Glutamatergic neuron (in vitro differentiated cells): ENCODE results near the gene DSCAML1. TPM values are rescaled to one million over a fixed set of nuclear protein-coding genes. Genes with fewer than 3 reads are reported as not detected.

Source experiments
- DNase-seq: peaks from one replicate; pipeline ENCODE4 v3.0.0; 2022
- H3K27ac Mint-ChIP-seq: one replicate; pipeline ENCODE4 v1.8.0; 2020; ENCODE audit warnings: mild to moderate bottlenecking, mixed read lengths, inconsistent platforms; ENCODE audit not compliant: unreplicated experiment
- H3K27me3 Mint-ChIP-seq: one replicate; pipeline ENCODE4 v1.8.0; 2020; ENCODE audit warnings: mild to moderate bottlenecking, moderate library complexity, mixed read lengths, inconsistent platforms; ENCODE audit not compliant: unreplicated experiment
- H3K36me3 Mint-ChIP-seq: one replicate; pipeline ENCODE4 v1.8.0; 2020; ENCODE audit warnings: mild to moderate bottlenecking, mixed read lengths, inconsistent platforms; ENCODE audit not compliant: unreplicated experiment
- H3K4me1 Mint-ChIP-seq: one replicate; pipeline ENCODE4 v1.8.0; 2020; ENCODE audit warnings: mild to moderate bottlenecking, low read depth, mixed read lengths, inconsistent platforms; ENCODE audit not compliant: unreplicated experiment
- H3K4me3 Mint-ChIP-seq: one replicate; pipeline ENCODE4 v1.8.0; 2020; ENCODE audit warnings: mild to moderate bottlenecking, mixed read lengths, inconsistent platforms; ENCODE audit not compliant: unreplicated experiment
- H3K9me3 Mint-ChIP-seq: one replicate; pipeline ENCODE4 v1.8.0; 2020; ENCODE audit warnings: mild to moderate bottlenecking, moderate library complexity, mixed read lengths, inconsistent platforms; ENCODE audit not compliant: unreplicated experiment
- CTCF ChIP-seq: fragments of 200-600 bp; sonication (generic); IDR thresholded peaks from one replicate; pipeline ENCODE4 v1.5.0; 2021; ENCODE audit not compliant: partially characterized antibody, unreplicated experiment
- total RNA-seq: library from RNA; stranded (reverse); fragmentation: NEBNext Ultra II Directional; extraction: Animal tissue kit (Norgen Biotek cat#: 25700); gene quantifications from one replicate; pipeline ENCODE4 v1.2.1, GENCODE V29; 2021; ENCODE audit not compliant: unreplicated experiment

Gene DSCAML1
- total RNA-seq, 1 donor from 2014 or later: 0.07 TPM

- no peak for DNase-seq
- Mint-ChIP-seq H3K27me3 (peaks cover 17% of the 10 kb centered on the region), H3K4me1 (peaks cover 49% of the 10 kb centered on the region), H3K9me3 (peaks cover 3% of the 10 kb centered on the region), H3K36me3 (no peaks in the 10 kb centered on the region), H3K27ac (no peak overlapping the region), H3K4me3 (no peak overlapping the region)
- TF ChIP-seq CTCF: no peak
Observed at GRCh38 chr11:117677729-117678310, 119.2 kb downstream of the DSCAML1 start.

DNA sequence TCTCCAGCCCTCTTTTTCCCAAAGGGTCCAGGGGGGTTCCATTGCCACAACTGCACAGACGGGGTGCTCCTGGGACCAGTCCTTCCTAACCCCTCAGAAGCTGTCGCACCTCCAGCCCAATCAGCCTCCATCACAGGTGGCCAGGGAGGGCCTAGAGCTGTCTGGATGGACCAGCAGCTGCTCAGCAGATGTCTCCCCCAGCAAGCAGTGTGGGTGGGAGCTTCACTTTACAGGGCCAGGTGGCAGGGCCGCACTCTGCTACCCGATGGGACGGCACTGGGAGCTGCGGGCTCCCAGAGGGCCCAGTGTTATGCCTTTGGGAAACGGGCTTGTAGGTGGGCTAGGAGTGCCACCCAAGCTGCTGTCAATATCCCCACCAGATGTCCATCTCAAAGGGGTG, 120.5 kb downstream of the DSCAML1 start:
- no peak for TF ChIP-seq CTCF
- no peaks in the 10 kb centered on the region for H3K36me3 Mint-ChIP-seq
- peaks cover 46% of the 10 kb centered on the region for H3K4me1 Mint-ChIP-seq
- DNase-seq: no peak
- H3K27ac Mint-ChIP-seq: no peak overlapping the region
- peaks cover 9% of the 10 kb centered on the region for H3K27me3 Mint-ChIP-seq
- peaks cover 3% of the 10 kb centered on the region for H3K9me3 Mint-ChIP-seq
- no peak overlapping the region for H3K4me3 Mint-ChIP-seq

- DNase-seq: no peak
- Mint-ChIP-seq H3K27ac (no peak overlapping the region), H3K9me3 (peaks cover 3% of the 10 kb centered on the region), H3K27me3 (peaks cover 7% of the 10 kb centered on the region), H3K4me1 (peaks cover 39% of the 10 kb centered on the region), H3K4me3 (no peak overlapping the region), H3K36me3 (no peaks in the 10 kb centered on the region)
- no peak for TF ChIP-seq CTCF
Observed at GRCh38 chr11:117673602-117674001, 123.4 kb downstream of the DSCAML1 start.

GRCh38 chr11:117671370-117671769, 125.6 kb downstream of the DSCAML1 start:
- H3K27ac Mint-ChIP-seq: no peak overlapping the region
- peaks cover 37% of the 10 kb centered on the region for H3K4me1 Mint-ChIP-seq
- no peak for TF ChIP-seq CTCF
- no peak for DNase-seq
- H3K36me3 Mint-ChIP-seq: no peaks in the 10 kb centered on the region
- H3K4me3 Mint-ChIP-seq: no peak overlapping the region
- peaks cover 7% of the 10 kb centered on the region for H3K27me3 Mint-ChIP-seq
- peaks cover 8% of the 10 kb centered on the region for H3K9me3 Mint-ChIP-seq

- no peak overlapping the region for H3K27ac Mint-ChIP-seq
- peaks cover 35% of the 10 kb centered on the region for H3K4me1 Mint-ChIP-seq
- no peak for TF ChIP-seq CTCF
- peaks cover 6% of the 10 kb centered on the region for H3K27me3 Mint-ChIP-seq
- peaks cover 6% of the 10 kb centered on the region for H3K9me3 Mint-ChIP-seq
- H3K4me3 Mint-ChIP-seq: no peak overlapping the region
- no peak for DNase-seq
- H3K36me3 Mint-ChIP-seq: no peaks in the 10 kb centered on the region
Observed at GRCh38 chr11:117670924-117671323, 126.1 kb downstream of the DSCAML1 start.
